ENCODE data around the gene DEFB113.

DEFB113 gene

GRCh38 chr6:49919935-49920644, 49.3 kb downstream of the DEFB113 start:
- DNase-seq (ENCODE audit: low read depth): no peak
- no peak overlapping the region for H3K4me3 ChIP-seq (ENCODE audit: low read depth, low read length)
- TF ChIP-seq CTCF (IDR thresholded peaks at IDR 0.05; ENCODE audit: low read depth, low read length, missing control alignments): no peak

- no peak overlapping the region for H3K4me3 ChIP-seq (ENCODE audit: low read depth, low read length)
- no peak for TF ChIP-seq CTCF (IDR thresholded peaks at IDR 0.05; ENCODE audit: low read depth, low read length, missing control alignments)
- no peak for DNase-seq (ENCODE audit: low read depth)
These were observed 50.2 kb downstream of the DEFB113 start for GRCh38 chr6:49919261-49919660.

GRCh38 chr6:49918787-49919186, 50.6 kb downstream of the DEFB113 start:
- no peak for TF ChIP-seq CTCF (IDR thresholded peaks at IDR 0.05; ENCODE audit: low read depth, low read length, missing control alignments)
- DNase-seq (ENCODE audit: low read depth): no peak
- H3K4me3 ChIP-seq (ENCODE audit: low read depth, low read length): no peak overlapping the region

All from GM12864 (cell line).